AG04449 (cell line): ENCODE results near the gene BLTP1.

Experiments used
- CTCF ChIA-PET: fragments of 350-600 bp; formaldehyde crosslinking; extraction: SDS; loops from one replicate; lab custom pipeline; 2021; ENCODE audit warnings: antibody characterized with exemption; lab: Yijun Ruan, JAX
- POLR2A ChIA-PET: fragments of 400-600, 350-600 bp; formaldehyde crosslinking; extraction: SDS; loops from one replicate; lab custom pipeline; 2020; ENCODE audit warnings: antibody characterized with exemption, inconsistent platforms; lab: Yijun Ruan, JAX
- DNase-seq: peaks from one replicate; pipeline ENCODE4 v3.0.0-alpha.2; 2010; ENCODE audit warnings: low read depth, low spot score
- H3K4me3 ChIP-seq: 2 replicates; pipeline ENCODE4 v1.5.1; 2011; ENCODE audit warnings: low read depth, mild to moderate bottlenecking, control low read depth, low read length
- CTCF ChIP-seq: IDR thresholded peaks from one replicate; pipeline ENCODE4 v1.5.1; 2011; ENCODE audit warnings: mild to moderate bottlenecking, moderate library complexity, low read length, control low read depth, inconsistent platforms; ENCODE audit not compliant: insufficient read depth; ENCODE audit errors: missing control alignments

BLTP1 gene

GRCh38 chr4:122139139-122139538 is 13.0 kb upstream of the BLTP1 start:
- DNase-seq = no peak
- TF ChIP-seq CTCF = no peak
- H3K4me3 ChIP-seq = no peak overlapping the region
- POLR2A ChIA-PET = no interaction called here
- CTCF ChIA-PET = no interaction called here

DNA sequence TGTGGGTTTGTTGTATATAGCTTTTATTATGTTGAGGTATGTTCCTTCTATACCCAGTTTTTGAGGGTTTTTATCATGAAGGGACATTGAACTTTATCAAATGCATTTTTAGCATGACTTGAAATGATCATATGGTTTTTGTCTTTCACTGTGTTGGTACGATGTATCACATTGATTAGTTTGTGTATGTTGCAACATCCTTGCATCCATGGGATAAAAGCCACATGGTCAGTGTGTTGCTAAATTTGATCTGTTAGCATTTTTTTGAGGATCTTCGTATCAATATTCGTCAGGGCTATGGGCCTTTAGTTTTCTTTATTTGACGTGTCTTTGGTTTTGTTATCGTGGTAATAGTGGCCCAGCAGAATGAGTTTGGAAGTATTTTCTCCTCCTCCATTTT is 11.3 kb upstream of the BLTP1 start:
- CTCF ChIA-PET = no interaction called here
- POLR2A ChIA-PET = no interaction called here
- no peak overlapping the region for H3K4me3 ChIP-seq
- DNase-seq = no peak
- TF ChIP-seq CTCF = no peak

- no peak overlapping the region for H3K4me3 ChIP-seq
- POLR2A ChIA-PET = no interaction called here
- CTCF ChIA-PET = no interaction called here
- no peak for DNase-seq
- TF ChIP-seq CTCF = no peak
Measured at GRCh38 chr4:122142687-122143086, 9.4 kb upstream of the BLTP1 start.

DNA sequence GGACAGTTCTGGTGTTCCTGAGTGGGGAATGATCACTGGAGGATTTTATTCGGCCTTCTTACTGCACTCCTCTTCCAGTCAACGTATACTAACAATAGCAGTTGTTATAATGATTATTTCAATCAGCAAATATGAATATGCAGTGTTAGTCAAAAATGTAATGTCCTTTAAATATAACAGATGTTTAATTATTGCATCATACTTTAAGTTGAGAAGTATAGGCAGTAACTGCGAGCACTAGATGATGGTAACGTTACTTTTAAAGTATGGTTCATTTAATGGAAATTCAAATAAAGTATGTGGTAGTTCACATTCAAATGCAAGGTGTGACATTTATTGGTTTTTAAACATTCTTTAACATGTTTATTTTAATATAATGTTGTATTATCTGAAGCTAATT is 5.5 kb upstream of the BLTP1 start:
- no peak for TF ChIP-seq CTCF
- CTCF ChIA-PET = no interaction called here
- POLR2A ChIA-PET = no interaction called here
- H3K4me3 ChIP-seq = no peak overlapping the region
- no peak for DNase-seq

- H3K4me3 ChIP-seq = no peak overlapping the region
- ChIA-PET POLR2A (no interaction called here), CTCF (no interaction called here)
- TF ChIP-seq CTCF = no peak
- DNase-seq = no peak
Measured at GRCh38 chr4:122150931-122151330, 1.2 kb upstream of the BLTP1 start.

- ChIA-PET POLR2A (no interaction called here), CTCF (no interaction called here)
- DNase-seq = no peak
- TF ChIP-seq CTCF = no peak
- peak overlapping the region; percentile 97 for H3K4me3 ChIP-seq
Measured at GRCh38 chr4:122152711-122153226, 638 bp downstream of the BLTP1 start.

- ChIA-PET POLR2A (no interaction called here), CTCF (no interaction called here)
- no peak for TF ChIP-seq CTCF
- DNase-seq = no peak
- no peak overlapping the region for H3K4me3 ChIP-seq
Measured at GRCh38 chr4:122156819-122157218, 4.7 kb downstream of the BLTP1 start.
